Activated CD4-positive, alpha-beta T cell treated with anti-CD3 and anti-CD28 coated beads, Interleukin-2, amount 50 U/mL, for 24 hours (primary cell): ENCODE measurements around the gene ADGRF5.

Source experiments
- DNase-seq, 2 donors: peaks; one replicate each; pipeline ENCODE4 v3.0.0-alpha.2; 2020; ENCODE audit warnings: low read depth in 1 of 2, low spot score in 1 of 2

Gene ADGRF5

GRCh38 chr6:46932526-46933319 is 11.0 kb upstream of the ADGRF5 start:
- DNase-seq: no peak

DNA sequence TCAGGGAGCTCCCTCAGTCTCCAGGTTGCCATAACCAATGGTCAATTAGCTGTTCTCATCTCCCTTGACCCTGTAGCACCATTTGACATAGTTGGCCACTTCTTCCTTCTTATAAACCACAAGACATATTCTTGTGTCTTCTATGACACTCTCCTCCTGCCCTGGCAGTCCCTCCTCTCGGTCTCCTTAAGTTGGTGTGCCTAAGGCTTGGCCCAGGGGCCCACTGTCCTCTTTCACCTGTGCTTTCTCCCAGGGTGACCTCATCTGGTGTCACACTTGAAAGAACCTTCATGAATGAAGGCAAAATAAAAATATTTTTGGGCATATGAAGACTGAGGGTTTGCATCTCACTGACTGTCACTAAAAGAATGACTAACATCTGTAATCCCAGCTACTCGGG is 9.7 kb upstream of the ADGRF5 start:
- no peak for DNase-seq

GRCh38 chr6:46930331-46930730 is 8.6 kb upstream of the ADGRF5 start:
- DNase-seq: no peak

GRCh38 chr6:46927066-46927465 is 5.3 kb upstream of the ADGRF5 start:
- no peak for DNase-seq

GRCh38 chr6:46926481-46926880 is 4.7 kb upstream of the ADGRF5 start:
- no peak for DNase-seq

GRCh38 chr6:46925563-46926253 is 4.0 kb upstream of the ADGRF5 start:
- no peak for DNase-seq

- DNase-seq: no peak
Measured at GRCh38 chr6:46923476-46923875, 1.7 kb upstream of the ADGRF5 start.

DNA sequence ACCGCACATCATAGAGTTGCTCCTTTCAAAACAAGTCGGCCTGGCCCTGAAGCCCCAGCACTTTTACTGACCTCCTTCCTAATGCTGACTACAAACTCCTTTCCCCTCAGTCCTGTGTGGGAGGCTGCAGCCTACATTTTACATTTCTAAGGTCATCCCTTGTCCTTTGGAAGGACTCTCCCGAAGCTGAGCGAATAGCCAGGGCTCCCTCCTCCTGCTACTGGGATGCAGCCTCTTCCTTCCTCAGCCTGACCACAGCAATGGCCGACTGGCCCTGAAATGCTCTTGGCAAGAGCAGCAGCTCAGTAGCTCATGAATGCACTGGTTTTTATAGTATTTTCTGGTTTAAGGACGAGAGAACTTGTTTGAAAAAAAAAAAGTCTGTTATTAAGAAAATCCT is 679 bp downstream of the ADGRF5 start:
- no peak for DNase-seq

DNA sequence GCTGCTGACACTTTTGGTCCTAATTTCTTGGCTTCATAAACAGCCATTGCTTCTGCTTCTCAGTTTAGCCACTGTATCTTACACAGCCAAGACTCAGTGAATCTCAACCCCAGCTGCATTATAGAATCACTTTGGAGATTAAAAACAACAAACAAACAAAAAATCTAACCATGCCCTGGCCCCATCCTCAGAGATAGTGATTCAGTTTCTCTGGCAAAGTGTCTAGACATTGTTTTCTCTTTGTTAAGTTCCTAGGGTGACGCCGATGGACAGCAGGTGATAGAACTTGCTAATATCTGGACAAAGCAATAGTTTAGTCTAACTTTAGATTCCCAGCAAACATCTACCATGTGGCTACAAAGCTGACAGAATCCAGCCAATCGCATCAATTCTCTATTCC is 2.9 kb downstream of the ADGRF5 start:
- no peak for DNase-seq

GRCh38 chr6:46917002-46917545 is 4.7 kb downstream of the ADGRF5 start:
- no peak for DNase-seq

DNA sequence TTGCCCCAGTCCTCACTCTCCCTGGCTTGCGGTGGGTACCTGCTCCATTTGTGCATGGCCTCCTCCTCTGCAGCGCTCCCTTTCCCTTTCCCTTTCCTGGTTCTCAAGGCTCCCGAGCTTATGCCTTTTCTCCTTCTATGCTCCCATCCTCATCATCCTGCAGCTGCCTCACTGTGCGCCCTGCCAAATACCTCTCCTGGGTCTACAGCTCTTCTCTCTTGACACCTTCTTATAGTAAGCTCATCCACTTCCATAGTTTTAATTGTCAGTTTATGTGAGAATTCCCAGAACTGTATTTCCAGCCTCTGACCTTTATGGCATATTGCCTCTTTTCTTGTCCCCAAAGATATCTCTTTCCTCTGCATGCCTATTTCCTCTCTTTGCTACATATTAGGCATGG is 5.9 kb downstream of the ADGRF5 start:
- DNase-seq: no peak

DNA sequence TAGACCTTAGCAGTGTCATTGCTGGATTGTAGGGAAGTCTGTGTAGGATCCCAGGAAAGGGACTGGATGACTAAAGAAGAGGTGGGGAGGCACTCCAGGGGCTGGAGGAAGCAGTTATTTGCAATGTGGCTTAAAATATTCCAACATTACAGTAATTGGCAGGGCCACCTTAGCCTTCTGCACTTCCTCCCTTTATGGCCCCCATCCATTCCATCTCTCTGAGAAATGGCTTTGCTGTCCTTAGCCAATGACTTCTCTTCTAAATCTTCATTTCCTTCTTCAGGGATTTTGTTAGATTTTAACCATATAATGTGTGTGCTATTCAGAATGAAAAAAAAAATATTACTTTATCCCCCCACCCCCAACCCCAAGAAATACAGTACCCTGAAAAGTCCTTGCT is 6.4 kb downstream of the ADGRF5 start:
- no peak for DNase-seq

GRCh38 chr6:46914279-46914810 is 7.4 kb downstream of the ADGRF5 start:
- DNase-seq: no peak

DNA sequence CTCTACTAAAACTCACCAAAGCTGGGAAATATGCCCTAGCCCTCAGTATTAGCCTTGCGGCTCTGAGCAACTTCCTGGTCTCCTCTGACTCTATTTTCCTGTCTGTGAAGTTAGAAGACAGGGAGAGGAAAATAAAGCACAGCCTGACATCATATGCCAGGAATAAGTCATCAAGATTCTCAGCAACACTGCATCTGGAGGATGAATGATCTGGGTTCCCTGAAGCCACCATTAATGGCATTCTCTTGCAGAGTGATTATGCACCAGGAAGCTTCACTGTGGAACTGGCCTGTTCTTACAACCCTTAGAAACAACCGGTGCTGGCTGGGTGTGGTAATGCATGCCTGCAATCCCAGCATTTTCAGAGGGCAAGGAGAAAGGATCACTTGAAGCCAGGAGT is 12.4 kb downstream of the ADGRF5 start:
- no peak for DNase-seq

GRCh38 chr6:46906776-46907175 is 15.0 kb downstream of the ADGRF5 start:
- DNase-seq: no peak

GRCh38 chr6:46904117-46904516 is 17.6 kb downstream of the ADGRF5 start:
- no peak for DNase-seq

- DNase-seq: no peak
Measured at GRCh38 chr6:46903175-46903574, 18.6 kb downstream of the ADGRF5 start.

- no peak for DNase-seq
Measured at GRCh38 chr6:46901882-46902314, 19.8 kb downstream of the ADGRF5 start.

- no peak for DNase-seq
Measured at GRCh38 chr6:46900266-46900665, 21.5 kb downstream of the ADGRF5 start.

DNA sequence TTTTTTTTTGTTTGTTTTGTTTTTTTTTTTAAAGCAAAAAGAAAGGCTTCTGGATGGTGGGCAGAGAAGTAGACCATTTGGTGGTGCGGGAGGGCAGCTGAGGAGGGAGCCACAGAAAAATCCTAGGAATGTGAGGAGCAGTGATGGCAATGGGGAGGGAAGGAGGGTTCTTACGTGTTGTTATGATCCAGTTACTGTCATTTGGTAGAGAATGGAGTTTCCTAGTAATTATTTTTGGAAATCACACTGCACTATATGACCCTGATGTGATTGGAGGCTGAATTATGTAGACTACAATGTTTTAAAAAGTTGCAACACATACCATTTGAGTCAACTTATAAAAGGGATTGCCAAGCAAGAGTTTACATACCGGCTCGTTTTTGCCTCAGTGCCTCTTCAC is 22.1 kb downstream of the ADGRF5 start:
- DNase-seq: no peak

- no peak for DNase-seq
Measured at GRCh38 chr6:46898006-46898405, 23.7 kb downstream of the ADGRF5 start.

GRCh38 chr6:46896871-46897270 is 24.9 kb downstream of the ADGRF5 start:
- no peak for DNase-seq
